Astrocyte (in vitro differentiated cells and primary cell): ENCODE results near the gene SLC16A13. TPM values are rescaled to one million over a fixed set of nuclear protein-coding genes. Genes with fewer than 3 reads are reported as not detected.
"Not testable (repeated sequence)": the region's sequence is repeated elsewhere in the genome, so short reads cannot be mapped to it uniquely, and the experiment has no call there.

Experiments used
- DNase-seq: peaks from one replicate; pipeline ENCODE4 v3.0.0-alpha.2; 2010; ENCODE audit warnings: low read depth
- FAIRE-seq: peaks from 2 replicates; lab custom pipeline; 2011; peaks lifted over from hg19 to GRCh38; lab: Jason Lieb, UNC
- H2AFZ ChIP-seq: 2 replicates; pipeline ENCODE4 v1.6.0; 2012; ENCODE audit warnings: low read depth, low read length, inconsistent platforms
- H3K27ac ChIP-seq: 2 replicates; pipeline ENCODE4 v1.5.1; 2011; ENCODE audit warnings: low read depth, low read length, inconsistent platforms
- H3K27me3 ChIP-seq: 2 replicates; pipeline ENCODE4 v1.6.0; 2011; ENCODE audit warnings: low read length, inconsistent platforms; ENCODE audit not compliant: insufficient read depth
- H3K36me3 ChIP-seq: 2 replicates; pipeline ENCODE4 v1.5.1; 2011; ENCODE audit warnings: low read length, inconsistent platforms; ENCODE audit not compliant: insufficient read depth
- H3K4me1 ChIP-seq: 2 replicates; pipeline ENCODE4 v1.5.1; 2011; ENCODE audit warnings: low read length, inconsistent platforms; ENCODE audit not compliant: insufficient read depth
- H3K4me2 ChIP-seq: 2 replicates; pipeline ENCODE4 v1.6.0; 2012; ENCODE audit warnings: low read length, inconsistent platforms
- H3K4me3 ChIP-seq: 2 replicates; pipeline ENCODE4 v1.5.1; 2011; ENCODE audit warnings: low read depth, mild to moderate bottlenecking, low read length, inconsistent platforms; ENCODE audit not compliant: insufficient read depth
- H3K79me2 ChIP-seq: 2 replicates; pipeline ENCODE4 v1.6.0; 2012; ENCODE audit warnings: mild to moderate bottlenecking, low read length, inconsistent platforms; ENCODE audit not compliant: insufficient read depth
- H3K9ac ChIP-seq: 2 replicates; pipeline ENCODE4 v1.6.0; 2012; ENCODE audit warnings: mild to moderate bottlenecking, low read length, inconsistent platforms
- H3K9me3 ChIP-seq: 2 replicates; pipeline ENCODE4 v1.5.1; 2012; ENCODE audit warnings: low read depth, mild to moderate bottlenecking, low read length, inconsistent platforms; ENCODE audit not compliant: insufficient read depth
- H4K20me1 ChIP-seq: 2 replicates; pipeline ENCODE4 v1.6.0; 2012; ENCODE audit warnings: low read length, inconsistent platforms; ENCODE audit not compliant: insufficient read depth
- H3K27ac Mint-ChIP-seq: one replicate; pipeline ENCODE4 v1.8.0; 2021; ENCODE audit warnings: mild to moderate bottlenecking, mixed read lengths; ENCODE audit not compliant: unreplicated experiment
- H3K27me3 Mint-ChIP-seq: one replicate; pipeline ENCODE4 v1.8.0; 2021; ENCODE audit warnings: low read depth, mixed read lengths; ENCODE audit not compliant: unreplicated experiment
- H3K36me3 Mint-ChIP-seq: one replicate; pipeline ENCODE4 v1.8.0; 2021; ENCODE audit warnings: low read depth, mixed read lengths; ENCODE audit not compliant: unreplicated experiment
- H3K4me1 Mint-ChIP-seq: one replicate; pipeline ENCODE4 v1.8.0; 2021; ENCODE audit warnings: low read depth, mixed read lengths; ENCODE audit not compliant: unreplicated experiment
- H3K4me3 Mint-ChIP-seq: one replicate; pipeline ENCODE4 v1.8.0; 2021; ENCODE audit warnings: mild to moderate bottlenecking, moderate library complexity, mixed read lengths; ENCODE audit not compliant: unreplicated experiment
- H3K9me3 Mint-ChIP-seq: one replicate; pipeline ENCODE4 v1.8.0; 2021; ENCODE audit warnings: mild to moderate bottlenecking, mixed read lengths; ENCODE audit not compliant: unreplicated experiment
- EZH2 ChIP-seq: IDR thresholded peaks from 2 replicates; pipeline ENCODE4 v1.6.1; 2012; ENCODE audit warnings: mild to moderate bottlenecking, low read length, inconsistent platforms; ENCODE audit not compliant: insufficient read depth
- total RNA-seq: library from RNA; stranded (reverse); gene quantifications from 2 replicates; pipeline ENCODE4 v1.2.1, GENCODE V29; 2021
- TF ChIP-seq, protein P1 (sequence below): IDR thresholded peaks from 2 replicates; pipeline ENCODE4 v1.5.1; 2011; ENCODE audit warnings: low read depth, mild to moderate bottlenecking, inconsistent platforms, low read length, moderate library complexity; ENCODE audit not compliant: insufficient read depth

Gene SLC16A13
- total RNA-seq, 1 donor from 2014 or later, result 6.6 TPM

DNA sequence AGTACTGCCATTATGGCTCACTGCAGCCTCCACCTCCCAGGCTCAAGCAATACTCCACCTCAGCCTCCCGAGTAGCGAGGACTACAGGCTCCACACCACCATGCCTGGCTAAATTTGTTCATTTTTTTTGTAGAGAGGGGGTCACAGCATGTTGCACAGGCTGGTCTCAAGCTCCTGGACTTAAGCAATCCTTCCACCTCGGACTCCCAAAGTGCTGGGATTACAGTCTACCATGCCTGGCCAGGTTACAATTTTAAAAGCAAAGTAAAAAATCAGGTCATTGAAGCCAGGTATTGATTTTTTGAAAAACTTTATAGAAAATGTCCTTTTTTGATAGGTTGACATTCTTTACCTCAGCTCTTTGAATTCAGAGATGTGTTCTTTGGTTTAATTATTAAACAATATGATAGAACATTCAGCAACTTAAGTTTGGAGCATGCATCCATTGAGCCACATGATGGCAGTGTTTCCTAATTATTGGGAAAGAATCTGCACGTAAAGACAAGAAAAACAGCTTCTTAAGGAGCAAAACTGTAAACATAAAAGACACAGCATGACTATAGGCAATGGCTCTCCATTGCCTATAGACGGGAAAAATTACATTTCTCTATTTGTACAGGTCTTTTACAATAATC is 9.8 kb downstream of the SLC16A13 start:
- FAIRE-seq (no peak), DNase-seq (peak; percentile 55)
- peak overlapping the region; percentile 55 for H3K4me2 ChIP-seq
- no peak overlapping the region for H3K4me3 ChIP-seq
- no peak overlapping the region for H3K27ac Mint-ChIP-seq
- peaks cover 17% of the 10 kb centered on the region for H3K4me1 ChIP-seq
- no peaks in the 10 kb centered on the region for H3K9me3 Mint-ChIP-seq
- no peaks in the 10 kb centered on the region for H3K36me3 ChIP-seq
- H3K27me3 ChIP-seq, result peaks cover 21% of the 10 kb centered on the region
- H4K20me1 ChIP-seq, result no peaks in the 10 kb centered on the region
- no peaks in the 10 kb centered on the region for H3K79me2 ChIP-seq
- H3K4me1 Mint-ChIP-seq, result peaks cover 6% of the 10 kb centered on the region
- peaks cover 3% of the 10 kb centered on the region for H3K9me3 ChIP-seq
- no peaks in the 10 kb centered on the region for H3K36me3 Mint-ChIP-seq
- no peak overlapping the region for H2AFZ ChIP-seq
- no peak overlapping the region for H3K4me3 Mint-ChIP-seq
- H3K27me3 Mint-ChIP-seq, result peaks cover 39% of the 10 kb centered on the region
- no peak overlapping the region for H3K9ac ChIP-seq
- TF ChIP-seq, protein P1, sequence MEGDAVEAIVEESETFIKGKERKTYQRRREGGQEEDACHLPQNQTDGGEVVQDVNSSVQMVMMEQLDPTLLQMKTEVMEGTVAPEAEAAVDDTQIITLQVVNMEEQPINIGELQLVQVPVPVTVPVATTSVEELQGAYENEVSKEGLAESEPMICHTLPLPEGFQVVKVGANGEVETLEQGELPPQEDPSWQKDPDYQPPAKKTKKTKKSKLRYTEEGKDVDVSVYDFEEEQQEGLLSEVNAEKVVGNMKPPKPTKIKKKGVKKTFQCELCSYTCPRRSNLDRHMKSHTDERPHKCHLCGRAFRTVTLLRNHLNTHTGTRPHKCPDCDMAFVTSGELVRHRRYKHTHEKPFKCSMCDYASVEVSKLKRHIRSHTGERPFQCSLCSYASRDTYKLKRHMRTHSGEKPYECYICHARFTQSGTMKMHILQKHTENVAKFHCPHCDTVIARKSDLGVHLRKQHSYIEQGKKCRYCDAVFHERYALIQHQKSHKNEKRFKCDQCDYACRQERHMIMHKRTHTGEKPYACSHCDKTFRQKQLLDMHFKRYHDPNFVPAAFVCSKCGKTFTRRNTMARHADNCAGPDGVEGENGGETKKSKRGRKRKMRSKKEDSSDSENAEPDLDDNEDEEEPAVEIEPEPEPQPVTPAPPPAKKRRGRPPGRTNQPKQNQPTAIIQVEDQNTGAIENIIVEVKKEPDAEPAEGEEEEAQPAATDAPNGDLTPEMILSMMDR, result peak; percentile 91
- no peak for TF ChIP-seq EZH2
- H3K27ac ChIP-seq, result no peak overlapping the region

- Histone ChIP-seq H3K9ac (no peak overlapping the region), H3K4me1 (peaks cover 17% of the 10 kb centered on the region), H4K20me1 (no peaks in the 10 kb centered on the region), H3K79me2 (no peaks in the 10 kb centered on the region), H3K4me3 (no peak overlapping the region), H3K36me3 (no peaks in the 10 kb centered on the region), H3K9me3 (peaks cover 3% of the 10 kb centered on the region), H3K27ac (no peak overlapping the region), H2AFZ (peak overlapping the region; percentile 18), H3K4me2 (peak overlapping the region; percentile 55), H3K27me3 (peaks cover 21% of the 10 kb centered on the region)
- H3K27me3 Mint-ChIP-seq, result peaks cover 41% of the 10 kb centered on the region
- no peak for FAIRE-seq
- H3K27ac Mint-ChIP-seq, result no peak overlapping the region
- no peaks in the 10 kb centered on the region for H3K9me3 Mint-ChIP-seq
- TF ChIP-seq, protein P1, result no peak
- no peak for TF ChIP-seq EZH2
- no peak for DNase-seq
- H3K4me1 Mint-ChIP-seq, result peaks cover 6% of the 10 kb centered on the region
- H3K4me3 Mint-ChIP-seq, result peak overlapping the region; percentile 24
- H3K36me3 Mint-ChIP-seq, result no peaks in the 10 kb centered on the region
Observed at GRCh38 chr17:7046127-7046724, 10.4 kb downstream of the SLC16A13 start.

GRCh38 chr17:7046725-7047397 is 11.0 kb downstream of the SLC16A13 start:
- H3K9me3 Mint-ChIP-seq, H3K27ac Mint-ChIP-seq, H3K36me3 ChIP-seq, H3K9me3 ChIP-seq, H3K4me3 ChIP-seq, H3K36me3 Mint-ChIP-seq, FAIRE-seq, H4K20me1 ChIP-seq, DNase-seq, H3K9ac ChIP-seq, H3K4me1 Mint-ChIP-seq, H3K27ac ChIP-seq, H3K4me3 Mint-ChIP-seq, H3K79me2 ChIP-seq: not testable (repeated sequence)
- H2AFZ ChIP-seq, result peak overlapping the region; percentile 18
- H3K27me3 ChIP-seq, result peaks cover 21% of the 10 kb centered on the region
- peak overlapping the region; percentile 55 for H3K4me2 ChIP-seq
- peaks cover 34% of the 10 kb centered on the region for H3K27me3 Mint-ChIP-seq
- H3K4me1 ChIP-seq, result peaks cover 17% of the 10 kb centered on the region
